Caki2 (cell line): ENCODE measurements around the gene MS4A10. TPM values are rescaled to one million over a fixed set of nuclear protein-coding genes. Genes with fewer than 3 reads are reported as not detected.

Source experiments
- DNase-seq: peaks from one replicate; pipeline ENCODE4 v3.0.0-alpha.2; 2015; ENCODE audit warnings: low read depth
- in situ Hi-C: cut with HindIII; loops from 2 replicates; pipeline ENCODE4 v1.10.0; 2016; ENCODE audit warnings: low sequenced_read_pairs, low pct_unique_long_range_greater_than_20kb, mixed read lengths
- total RNA-seq: library from RNA; depleted of rRNA; stranded (reverse); fragments of >200 nt; shearing (Covaris generic); gene quantifications from 2 replicates; pipeline ENCODE4 v1.2.3, GENCODE V29; 2014; ENCODE audit warnings: low replicate concordance; rRNA removed

Gene MS4A10
- total RNA-seq, 1 experiment from 2014 or later, result not detected

DNA sequence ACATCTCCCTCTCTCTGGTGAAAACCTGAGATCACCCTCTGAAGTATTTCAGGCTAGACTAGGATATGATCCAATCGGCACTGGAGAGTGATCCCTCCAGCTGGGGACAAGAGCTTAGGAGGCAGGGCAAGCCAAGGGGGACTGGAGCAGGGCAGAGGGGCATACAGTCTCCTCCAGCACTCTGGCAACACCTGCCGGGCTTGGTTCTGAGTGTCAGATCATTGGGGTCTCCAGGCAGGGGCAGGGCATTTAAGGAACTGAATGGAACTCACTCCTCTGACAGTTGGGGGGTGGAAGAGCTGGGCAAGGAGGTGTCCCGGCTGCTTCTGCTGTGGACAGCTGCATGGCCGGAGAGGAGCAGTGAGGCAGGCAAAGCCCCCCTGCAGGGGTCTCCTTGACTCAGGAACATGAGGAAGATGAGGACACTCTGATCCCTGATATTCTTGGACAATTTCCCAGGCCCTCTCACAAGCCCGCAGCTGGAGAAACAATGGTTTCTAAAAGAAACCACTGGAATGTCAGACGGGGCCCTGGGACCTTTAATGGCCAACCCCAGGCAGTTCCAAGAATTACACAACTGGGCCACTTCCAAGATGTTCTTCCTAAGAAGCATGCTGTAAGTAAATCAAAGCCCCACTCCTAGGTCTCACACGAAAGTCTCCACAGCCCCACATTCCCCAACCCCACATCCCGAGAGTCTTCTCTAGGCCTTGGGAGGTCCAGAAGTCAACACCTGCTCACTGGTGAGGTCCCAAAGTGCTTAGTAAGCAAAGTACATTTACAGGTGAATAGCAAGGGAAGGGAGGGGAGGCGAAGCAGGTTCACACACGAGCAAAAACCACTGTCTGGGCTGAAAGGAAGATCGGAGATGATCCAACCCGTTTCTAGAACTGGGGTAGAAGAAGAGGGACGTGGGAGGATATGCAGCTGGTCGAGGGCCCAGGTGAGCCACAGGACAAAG lies 55.6 kb downstream of the MS4A10 start:
- in situ Hi-C loops, result no loop called here
- no peak for DNase-seq

- in situ Hi-C loops, result no loop called here
- peak; percentile 90 for DNase-seq
Observed at GRCh38 chr11:60841797-60842667, 56.9 kb downstream of the MS4A10 start, which contains the start of gene CCDC86. Gene CCDC86, plus strand, starts transcription at chr11:60842113. Its CDS starts 12 bp downstream, at chr11:60842125.

DNA sequence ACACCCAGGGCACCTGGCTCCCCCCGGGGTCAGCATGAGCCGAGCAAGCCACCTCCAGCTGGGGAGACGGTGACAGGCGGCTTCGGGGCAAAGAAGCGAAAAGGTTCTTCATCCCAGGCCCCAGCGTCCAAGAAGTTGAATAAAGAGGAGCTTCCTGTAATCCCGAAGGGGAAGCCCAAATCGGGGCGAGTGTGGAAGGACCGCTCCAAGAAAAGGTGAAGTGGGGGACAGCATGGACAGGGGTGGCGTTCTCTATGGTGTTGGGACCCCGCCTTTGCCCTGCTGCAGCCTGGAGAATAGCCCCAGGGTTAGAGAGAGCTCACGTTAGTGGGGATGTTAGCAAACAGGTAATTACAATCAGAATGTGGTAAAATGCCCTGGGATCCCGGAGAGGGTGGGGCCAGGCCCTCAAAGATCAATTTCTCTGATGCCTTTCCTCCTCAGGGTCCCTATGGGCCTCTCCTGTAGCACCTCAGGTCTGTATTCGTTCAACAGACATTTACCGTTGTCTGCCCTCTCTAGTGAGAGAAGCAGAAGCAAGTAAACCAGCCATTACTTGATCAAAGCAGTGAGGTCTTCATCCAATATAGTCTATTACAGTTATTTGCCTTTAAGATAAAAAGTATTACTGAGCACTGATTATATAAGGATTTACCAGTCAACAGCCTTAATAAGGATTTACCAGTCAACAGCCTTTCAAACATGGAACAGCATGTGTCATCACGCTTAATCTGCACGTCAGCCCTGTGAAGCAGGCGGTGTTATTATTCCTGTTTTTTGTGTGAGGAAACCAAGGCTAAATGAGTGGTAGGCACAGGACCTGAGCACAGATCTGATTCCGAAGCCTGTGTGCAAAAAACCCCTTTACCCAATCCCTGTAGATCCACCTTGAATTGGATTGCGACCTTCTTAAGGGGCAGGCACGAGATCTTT lies 57.8 kb downstream of the MS4A10 start:
- no peak for DNase-seq
- in situ Hi-C loops, result no loop called here

- in situ Hi-C loops, result no loop called here
- DNase-seq, result no peak
Observed at GRCh38 chr11:60844045-60844869, 59.1 kb downstream of the MS4A10 start.

DNA sequence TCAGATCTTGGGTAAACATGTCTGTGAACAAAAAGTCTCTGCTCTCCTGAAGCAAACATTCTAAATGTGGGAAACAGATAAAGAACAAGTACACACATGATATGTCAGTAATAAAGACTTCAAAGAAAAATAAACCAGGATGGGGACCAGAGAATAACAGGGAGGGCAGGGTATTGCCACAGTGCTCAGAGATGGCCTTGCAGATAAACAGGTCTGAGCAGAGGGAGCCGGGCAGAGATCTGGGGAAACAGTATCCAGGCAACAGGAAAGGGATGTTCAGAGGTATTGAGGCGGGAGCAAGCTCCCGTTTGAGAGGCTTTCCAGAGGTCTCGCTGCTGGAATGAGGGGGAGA lies 59.7 kb downstream of the MS4A10 start:
- DNase-seq, result no peak
- in situ Hi-C loops, result no loop called here

- DNase-seq, result no peak
- in situ Hi-C loops, result no loop called here
Observed at GRCh38 chr11:60845338-60845737, 60.2 kb downstream of the MS4A10 start.

DNA sequence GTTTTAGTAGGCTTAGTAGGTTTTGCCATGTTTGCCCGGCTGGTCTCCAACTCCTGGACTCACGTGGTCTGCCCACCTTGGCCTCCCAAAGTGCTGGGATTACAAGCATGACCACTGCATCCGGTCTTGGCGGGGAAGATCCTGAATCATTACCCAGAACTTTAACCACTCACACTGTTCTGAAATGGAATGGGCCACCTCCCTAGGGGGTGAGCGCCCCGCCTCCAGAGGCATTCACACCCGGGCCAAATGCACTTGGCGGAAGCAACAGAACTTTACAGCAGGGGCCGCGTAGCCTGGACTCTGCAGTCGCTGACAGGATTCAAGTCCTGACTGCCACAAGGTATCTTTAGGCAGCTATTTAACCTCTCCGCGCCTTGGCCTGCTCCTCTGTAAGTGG lies 62.1 kb downstream of the MS4A10 start:
- no peak for DNase-seq
- in situ Hi-C loops, result no loop called here

DNA sequence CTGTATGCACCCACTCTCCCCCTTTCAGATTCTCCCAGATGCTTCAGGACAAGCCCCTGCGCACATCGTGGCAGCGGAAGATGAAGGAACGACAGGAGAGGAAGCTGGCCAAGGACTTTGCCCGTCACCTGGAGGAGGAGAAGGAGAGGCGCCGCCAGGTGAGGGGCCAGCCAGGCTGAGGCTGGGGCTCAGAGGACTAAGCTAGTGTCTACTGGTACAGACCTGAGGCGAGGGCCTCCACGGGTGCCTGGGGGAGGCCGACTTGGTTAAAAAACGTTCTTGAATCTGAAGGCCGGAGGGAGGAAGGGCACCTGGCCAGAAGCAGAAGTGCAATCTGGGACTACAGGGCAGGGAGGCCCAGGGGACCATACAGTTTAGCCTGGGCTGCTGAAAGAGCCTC lies 62.8 kb downstream of the MS4A10 start:
- in situ Hi-C loops, result no loop called here
- no peak for DNase-seq

GRCh38 chr11:60848714-60849151 lies 63.6 kb downstream of the MS4A10 start:
- in situ Hi-C loops, result no loop called here

DNA sequence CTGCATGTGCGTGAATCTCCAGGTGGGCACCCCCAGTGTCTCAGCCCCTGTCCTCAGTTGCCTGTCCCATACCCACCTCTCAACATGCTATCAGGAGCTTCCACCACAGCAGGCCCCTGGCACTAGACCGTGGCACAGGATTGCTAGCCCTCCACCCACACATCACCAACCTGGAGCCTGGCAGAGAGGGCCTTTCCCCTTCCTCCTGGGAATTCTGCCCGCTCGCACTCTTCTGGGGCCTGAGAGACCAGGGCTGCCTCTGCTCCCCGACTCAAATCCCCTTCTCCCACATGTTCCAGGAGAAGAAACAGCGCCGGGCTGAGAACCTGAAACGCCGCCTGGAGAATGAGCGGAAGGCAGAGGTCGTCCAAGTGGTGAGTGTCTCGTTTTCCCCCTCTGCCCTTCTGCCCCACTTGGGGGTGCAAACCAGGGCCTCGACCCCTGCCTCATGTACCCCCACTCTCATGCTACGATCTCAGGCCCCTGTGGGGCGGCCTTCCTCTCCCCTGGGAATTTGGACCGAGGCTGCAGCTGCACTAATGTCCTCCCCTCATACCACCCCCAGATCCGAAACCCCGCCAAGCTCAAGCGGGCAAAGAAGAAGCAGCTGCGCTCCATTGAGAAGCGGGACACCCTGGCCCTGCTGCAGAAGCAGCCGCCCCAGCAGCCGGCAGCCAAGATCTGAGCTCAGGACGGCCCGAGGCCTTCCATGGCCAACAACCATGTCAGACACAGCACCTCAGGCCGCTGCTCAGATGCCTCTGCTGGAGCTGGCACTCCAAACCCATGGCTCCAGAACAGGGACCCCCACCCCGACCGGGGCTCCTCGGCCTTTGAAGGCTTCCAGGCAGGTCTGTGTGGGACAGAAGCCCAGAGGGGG lies 64.7 kb downstream of the MS4A10 start:
- DNase-seq, result no peak
- in situ Hi-C loops, result no loop called here

More at GRCh38 chr11:60848714-60849151, 63.6 kb downstream of the MS4A10 start:
- no peak for DNase-seq

Other genes with a start within 250 kb of the MS4A10 start
- gene MS4A8, start 85.7 kb upstream of the MS4A10 start, total RNA-seq, result not detected in 2 replicates
- not detected in 2 replicates for gene MS4A18, start 60.6 kb upstream of the MS4A10 start, total RNA-seq
- not detected in 2 replicates for gene MS4A15, start 28.5 kb upstream of the MS4A10 start, total RNA-seq
- gene CCDC86, start 56.8 kb downstream of the MS4A10 start, total RNA-seq, result 6.7 and 7.3 TPM in 2 replicates
- not detected in 2 replicates for gene PTGDR2, start 70.6 kb downstream of the MS4A10 start, total RNA-seq
- gene ZP1, start 82.2 kb downstream of the MS4A10 start, total RNA-seq, result not detected in 2 replicates
- 51.1 and 79.3 TPM in 2 replicates for gene PRPF19, start 121.3 kb downstream of the MS4A10 start, total RNA-seq
- 10.2 and 18.2 TPM in 2 replicates for gene TMEM109, start 128.8 kb downstream of the MS4A10 start, total RNA-seq
- gene TMEM132A, start 139.1 kb downstream of the MS4A10 start, total RNA-seq, result 33.6 and 36.7 TPM in 2 replicates
- gene SLC15A3, start 166.8 kb downstream of the MS4A10 start, total RNA-seq, result not detected in 2 replicates
- gene CD6, start 186.3 kb downstream of the MS4A10 start, total RNA-seq, result not detected in 2 replicates